AG04450 (cell line): ENCODE data around the gene TRERF1. TPM values are rescaled to one million over a fixed set of nuclear protein-coding genes. Genes with fewer than 3 reads are reported as not detected.

Experiments
- CTCF ChIA-PET: fragments of 300-600, 350-600 bp; formaldehyde crosslinking; extraction: SDS; loops from one replicate; lab custom pipeline; 2022; ENCODE audit warnings: antibody characterized with exemption, inconsistent platforms; lab: Charles Lee
- POLR2A ChIA-PET: fragments of 350-600 bp; formaldehyde crosslinking; extraction: SDS; loops from one replicate; lab custom pipeline; 2021; ENCODE audit warnings: antibody characterized with exemption, inconsistent platforms; lab: Yijun Ruan, JAX
- DNase-seq: peaks from one replicate; pipeline ENCODE4 v3.0.0-alpha.2; 2011; ENCODE audit warnings: low read depth, low spot score
- H3K27ac ChIP-seq: one replicate; pipeline ENCODE4 v1.5.1; 2012; ENCODE audit warnings: low read depth, low read length, control low read depth
- H3K27me3 ChIP-seq: one replicate; pipeline ENCODE4 v1.6.0; 2012; ENCODE audit warnings: low read length; ENCODE audit not compliant: control insufficient read depth, insufficient read depth
- H3K4me3 ChIP-seq: 2 replicates; pipeline ENCODE4 v1.5.1; 2011; ENCODE audit warnings: mild to moderate bottlenecking, low read depth, low read length, control low read depth
- H3K9me3 ChIP-seq: 2 replicates; pipeline ENCODE4 v1.5.1; 2012; ENCODE audit warnings: low read length; ENCODE audit not compliant: control insufficient read depth, insufficient read depth
- CTCF ChIP-seq: IDR thresholded peaks from 2 replicates; pipeline ENCODE4 v1.5.1; 2011; ENCODE audit warnings: low read depth, low read length, control low read depth, inconsistent platforms
- polyA plus RNA-seq: library from polyadenylated mRNA; depleted of rRNA; stranded (reverse); fragments of >200 nt; gene quantifications from 2 replicates; pipeline ENCODE4 v1.2.3, GENCODE V29; 2011; rRNA removed

The TRERF1 gene
- polyA plus RNA-seq, 1 experiment = 7.3 TPM

GRCh38 chr6:42176981-42177380 lies 274.7 kb downstream of the TRERF1 start:
- CTCF ChIA-PET = no interaction called here

GRCh38 chr6:42175860-42176259 lies 275.9 kb downstream of the TRERF1 start:
- ChIA-PET POLR2A (no interaction called here), CTCF (interaction anchor here (1.0 kb wide), 1 partner anchor 8 kb away, joined by 3 read pairs; no protein-coding TSS in a partner anchor)
- H3K4me3 ChIP-seq = no peak overlapping the region
- no peaks in the 10 kb centered on the region; the same call in 1 of the 2 replicates for H3K9me3 ChIP-seq
- H3K27ac ChIP-seq = no peak overlapping the region
- H3K27me3 ChIP-seq = peaks cover 3% of the 10 kb centered on the region
- TF ChIP-seq CTCF = peak; percentile 34
- DNase-seq = no peak

More at GRCh38 chr6:42176981-42177380, 274.7 kb downstream of the TRERF1 start:
- Histone ChIP-seq H3K9me3 (no peaks in the 10 kb centered on the region; the same call in 1 of the 2 replicates), H3K27me3 (peaks cover 3% of the 10 kb centered on the region), H3K27ac (no peak overlapping the region), H3K4me3 (no peak overlapping the region)
- no peak for TF ChIP-seq CTCF
- POLR2A ChIA-PET = no interaction called here
- no peak for DNase-seq

Other genes starting within 250 kb of the TRERF1 start
- gene MRPS10, start 234.1 kb downstream of the TRERF1 start, polyA plus RNA-seq = 45.4 and 63.2 TPM in 2 replicates
- gene UBR2, start 112.1 kb upstream of the TRERF1 start, polyA plus RNA-seq = 18.5 and 25.3 TPM in 2 replicates